ENCODE results near the gene ABCD3.
"Not testable (repeated sequence)": the region's sequence is repeated elsewhere in the genome, so short reads cannot be mapped to it uniquely, and the experiment has no call there.

The ABCD3 gene

GRCh38 chr1:94550800-94551241 lies 132.6 kb downstream of the ABCD3 start:
- no peak for DNase-seq (ENCODE audit: low read depth)

GRCh38 chr1:94551449-94551848 lies 133.3 kb downstream of the ABCD3 start:
- no peak for DNase-seq (ENCODE audit: low read depth)

- DNase-seq (ENCODE audit: low read depth): no peak
Observed at GRCh38 chr1:94552071-94552586, 133.9 kb downstream of the ABCD3 start.

- no peak for DNase-seq (ENCODE audit: low read depth)
Observed at GRCh38 chr1:94553323-94553730, 135.1 kb downstream of the ABCD3 start.

- no peak for DNase-seq (ENCODE audit: low read depth)
Observed at GRCh38 chr1:94553931-94554330, 135.7 kb downstream of the ABCD3 start.

GRCh38 chr1:94554580-94554979 lies 136.4 kb downstream of the ABCD3 start:
- DNase-seq (ENCODE audit: low read depth): no peak

- DNase-seq (ENCODE audit: low read depth): no peak
Observed at GRCh38 chr1:94555091-94555490, 136.9 kb downstream of the ABCD3 start.

GRCh38 chr1:94559921-94560320 lies 141.7 kb downstream of the ABCD3 start:
- no peak for DNase-seq (ENCODE audit: low read depth)

GRCh38 chr1:94560333-94560732 lies 142.1 kb downstream of the ABCD3 start:
- DNase-seq (ENCODE audit: low read depth): no peak

- no peak for DNase-seq (ENCODE audit: low read depth)
Observed at GRCh38 chr1:94562519-94563260, 144.5 kb downstream of the ABCD3 start.

- no peak for DNase-seq (ENCODE audit: low read depth)
Observed at GRCh38 chr1:94565901-94566300, 147.7 kb downstream of the ABCD3 start.

GRCh38 chr1:94566436-94566835 lies 148.2 kb downstream of the ABCD3 start:
- not testable (repeated sequence) for DNase-seq (ENCODE audit: low read depth)

- DNase-seq (ENCODE audit: low read depth): not testable (repeated sequence)
Observed at GRCh38 chr1:94567975-94568607, 149.9 kb downstream of the ABCD3 start.

All from activated gamma-delta T cell treated with anti-CD3 and anti-CD28 coated beads, Interleukin-2, amount 50 U/mL, for 16 hours (primary cell).